WTC11 (cell line): ENCODE results near the gene LPCAT1. TPM values are rescaled to one million over a fixed set of nuclear protein-coding genes. Genes with fewer than 3 reads are reported as not detected.

Source experiments
- ATAC-seq: fragments of 200-7000 bp; cut with Tn5 transposase; 2 replicates; pipeline ENCODE4 v1.10.0; 2021; ENCODE audit warnings: mild to moderate bottlenecking, moderate library complexity
- CTCF ChIA-PET: fragments of 300-600 bp; sonication (Branson Sonifier 250); formaldehyde crosslinking; loops from one replicate; lab custom pipeline; 2021; ENCODE audit warnings: antibody characterized with exemption; lab: Charles Lee
- POLR2A ChIA-PET: fragments of 350-600 bp; sonication (Branson Sonifier 250); formaldehyde crosslinking; loops from one replicate; lab custom pipeline; 2021; ENCODE audit warnings: antibody characterized with exemption; lab: Charles Lee
- DNase-seq: peaks from one replicate; pipeline ENCODE4 v3.0.0; 2021; ENCODE audit warnings: low spot score
- H3K27ac Mint-ChIP-seq: 2 replicates; pipeline ENCODE4 v1.8.0; 2021; ENCODE audit warnings: mixed read lengths
- H3K27me3 Mint-ChIP-seq: 2 replicates; pipeline ENCODE4 v1.8.0; 2021; ENCODE audit warnings: low read depth, mild to moderate bottlenecking, moderate library complexity, mixed read lengths
- H3K36me3 Mint-ChIP-seq: 2 replicates; pipeline ENCODE4 v1.8.0; 2021; ENCODE audit warnings: mixed read lengths
- H3K4me1 Mint-ChIP-seq: 2 replicates; pipeline ENCODE4 v1.8.0; 2022; ENCODE audit warnings: mixed read lengths
- H3K4me3 Mint-ChIP-seq: 2 replicates; pipeline ENCODE4 v1.8.0; 2021; ENCODE audit warnings: mild to moderate bottlenecking, moderate library complexity, mixed read lengths
- H3K9me3 Mint-ChIP-seq: 2 replicates; pipeline ENCODE4 v1.8.0; 2021; ENCODE audit warnings: mixed read lengths
- CREM ChIP-seq: sonication (generic); formaldehyde crosslinking; IDR thresholded peaks from 2 replicates; pipeline ENCODE4 v1.8.1; 2022; ENCODE audit warnings: mild to moderate bottlenecking, missing genetic modification reagents, moderate library complexity
- EMX1 ChIP-seq: fragments of 250-450 bp; sonication (Bioruptor Pico); IDR thresholded peaks from 2 replicates; pipeline ENCODE4 v1.8.0; 2021; ENCODE audit warnings: mild to moderate bottlenecking
- FOXK1 ChIP-seq: sonication (generic); formaldehyde crosslinking; IDR thresholded peaks from 2 replicates; pipeline ENCODE4 v1.8.0; 2022; ENCODE audit warnings: mild to moderate bottlenecking, moderate library complexity, missing genetic modification reagents
- GRHL2 ChIP-seq: fragments of 250-450 bp; sonication (Bioruptor Pico); IDR thresholded peaks from 2 replicates; pipeline ENCODE4 v1.8.0; 2022; ENCODE audit warnings: mild to moderate bottlenecking, moderate library complexity; ENCODE audit not compliant: insufficient replicate concordance, severe bottlenecking
- MAX ChIP-seq: sonication (generic); formaldehyde crosslinking; IDR thresholded peaks from 2 replicates; pipeline ENCODE4 v1.8.0; 2022; ENCODE audit warnings: mild to moderate bottlenecking, missing genetic modification reagents
- NFE2L1 ChIP-seq: sonication (generic); formaldehyde crosslinking; IDR thresholded peaks from 2 replicates; pipeline ENCODE4 v1.8.1; 2023; ENCODE audit warnings: missing genetic modification reagents
- NFYB ChIP-seq: sonication (generic); formaldehyde crosslinking; conservative IDR thresholded peaks from 2 replicates; pipeline ENCODE4 v1.8.0; 2022; ENCODE audit warnings: low read depth, missing genetic modification reagents
- NR2C2 ChIP-seq: sonication (generic); formaldehyde crosslinking; IDR thresholded peaks from 2 replicates; pipeline ENCODE4 v1.8.0; 2022; ENCODE audit warnings: mild to moderate bottlenecking, missing genetic modification reagents
- RELA ChIP-seq: sonication (generic); formaldehyde crosslinking; IDR thresholded peaks from 2 replicates; pipeline ENCODE4 v1.8.1; 2022; ENCODE audit warnings: missing genetic modification reagents, mild to moderate bottlenecking, borderline replicate concordance
- STAT6 ChIP-seq: sonication (generic); formaldehyde crosslinking; conservative IDR thresholded peaks from 2 replicates; pipeline ENCODE4 v1.8.1; 2023; ENCODE audit warnings: mild to moderate bottlenecking, low read depth, missing genetic modification reagents, moderate library complexity
- ZBTB21 ChIP-seq: sonication (generic); formaldehyde crosslinking; IDR thresholded peaks from 2 replicates; pipeline ENCODE4 v1.8.1; 2023; ENCODE audit warnings: mild to moderate bottlenecking, missing genetic modification reagents, borderline replicate concordance
- ZNF121 ChIP-seq: sonication (generic); formaldehyde crosslinking; IDR thresholded peaks from 2 replicates; pipeline ENCODE4 v1.8.0; 2023; ENCODE audit warnings: missing genetic modification reagents
- ZNF263 ChIP-seq: sonication (generic); formaldehyde crosslinking; IDR thresholded peaks from 2 replicates; pipeline ENCODE4 v1.8.1; 2022; ENCODE audit warnings: low read depth, mild to moderate bottlenecking, moderate library complexity, missing genetic modification reagents
- total RNA-seq: library from RNA; stranded (reverse); gene quantifications from 3 replicates; pipeline ENCODE4 v1.2.3, GENCODE V29; 2021
- TF ChIP-seq, protein P1 (sequence below): fragments of 250-450 bp; sonication (Bioruptor Pico); IDR thresholded peaks from 2 replicates; pipeline ENCODE4 v1.8.0; 2021; ENCODE audit warnings: mild to moderate bottlenecking
- TF ChIP-seq, protein P2 (sequence below): sonication (generic); formaldehyde crosslinking; IDR thresholded peaks from 2 replicates; pipeline ENCODE4 v1.8.0; 2023; ENCODE audit warnings: mild to moderate bottlenecking, missing genetic modification reagents
- TF ChIP-seq, protein P3 (sequence below): sonication (generic); formaldehyde crosslinking; IDR thresholded peaks from 2 replicates; pipeline ENCODE4 v1.8.1; 2023; ENCODE audit warnings: mild to moderate bottlenecking, missing genetic modification reagents, borderline replicate concordance

Gene LPCAT1
- total RNA-seq, 1 experiment from 2014 or later: 206 TPM

DNA sequence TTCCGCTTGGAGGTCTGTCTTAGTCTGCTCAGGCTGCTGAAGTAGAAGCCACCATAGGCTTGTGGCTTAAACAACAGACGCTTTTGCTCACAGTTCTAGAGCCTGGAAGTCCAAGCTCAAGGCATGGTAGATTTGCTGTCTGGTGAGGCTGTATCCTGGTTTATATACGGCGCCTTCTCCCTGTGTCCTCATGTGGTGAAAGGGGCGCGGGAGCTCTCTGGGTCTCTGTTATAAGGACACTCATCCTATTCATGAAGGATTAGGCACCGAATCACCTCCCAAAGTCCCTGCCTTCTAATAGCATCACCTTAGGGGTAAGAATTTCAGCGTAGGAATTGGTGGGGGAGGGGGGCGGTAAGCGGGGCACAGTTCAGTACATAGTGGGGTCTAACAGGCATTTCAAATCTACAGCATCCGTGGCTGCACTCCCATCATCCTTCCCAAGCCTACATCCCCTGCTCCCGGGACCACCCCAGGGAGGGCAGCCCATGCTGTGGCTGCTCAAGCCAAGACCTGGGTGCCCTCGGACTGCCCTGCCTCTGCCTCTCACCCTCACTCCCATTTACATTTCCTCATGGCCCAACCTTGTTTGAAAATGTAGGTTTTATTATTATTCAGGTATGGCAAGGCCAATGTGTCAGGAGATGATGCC lies 15.1 kb upstream of the LPCAT1 start:
- Mint-ChIP-seq H3K36me3 (no peaks in the 10 kb centered on the region), H3K4me3 (no peak overlapping the region), H3K27ac (no peak overlapping the region), H3K9me3 (no peaks in the 10 kb centered on the region), H3K4me1 (no peaks in the 10 kb centered on the region), H3K27me3 (no peaks in the 10 kb centered on the region)
- no peak for TF ChIP-seq ZBTB21
- TF ChIP-seq RELA (CRISPR knock-in tag): no peak
- TF ChIP-seq NFE2L1: no peak
- TF ChIP-seq NR2C2: no peak
- TF ChIP-seq CREM (CRISPR knock-in tag): no peak
- TF ChIP-seq GRHL2 (CRISPR knock-in tag): no peak
- TF ChIP-seq ZNF121: no peak
- TF ChIP-seq ZNF263 (CRISPR knock-in tag): no peak
- TF ChIP-seq, protein P1, sequence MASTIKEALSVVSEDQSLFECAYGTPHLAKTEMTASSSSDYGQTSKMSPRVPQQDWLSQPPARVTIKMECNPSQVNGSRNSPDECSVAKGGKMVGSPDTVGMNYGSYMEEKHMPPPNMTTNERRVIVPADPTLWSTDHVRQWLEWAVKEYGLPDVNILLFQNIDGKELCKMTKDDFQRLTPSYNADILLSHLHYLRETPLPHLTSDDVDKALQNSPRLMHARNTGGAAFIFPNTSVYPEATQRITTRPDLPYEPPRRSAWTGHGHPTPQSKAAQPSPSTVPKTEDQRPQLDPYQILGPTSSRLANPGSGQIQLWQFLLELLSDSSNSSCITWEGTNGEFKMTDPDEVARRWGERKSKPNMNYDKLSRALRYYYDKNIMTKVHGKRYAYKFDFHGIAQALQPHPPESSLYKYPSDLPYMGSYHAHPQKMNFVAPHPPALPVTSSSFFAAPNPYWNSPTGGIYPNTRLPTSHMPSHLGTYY (CRISPR knock-in tag): no peak
- no peak for TF ChIP-seq FOXK1 (CRISPR knock-in tag)
- TF ChIP-seq EMX1 (CRISPR knock-in tag): no peak
- TF ChIP-seq, protein P2, sequence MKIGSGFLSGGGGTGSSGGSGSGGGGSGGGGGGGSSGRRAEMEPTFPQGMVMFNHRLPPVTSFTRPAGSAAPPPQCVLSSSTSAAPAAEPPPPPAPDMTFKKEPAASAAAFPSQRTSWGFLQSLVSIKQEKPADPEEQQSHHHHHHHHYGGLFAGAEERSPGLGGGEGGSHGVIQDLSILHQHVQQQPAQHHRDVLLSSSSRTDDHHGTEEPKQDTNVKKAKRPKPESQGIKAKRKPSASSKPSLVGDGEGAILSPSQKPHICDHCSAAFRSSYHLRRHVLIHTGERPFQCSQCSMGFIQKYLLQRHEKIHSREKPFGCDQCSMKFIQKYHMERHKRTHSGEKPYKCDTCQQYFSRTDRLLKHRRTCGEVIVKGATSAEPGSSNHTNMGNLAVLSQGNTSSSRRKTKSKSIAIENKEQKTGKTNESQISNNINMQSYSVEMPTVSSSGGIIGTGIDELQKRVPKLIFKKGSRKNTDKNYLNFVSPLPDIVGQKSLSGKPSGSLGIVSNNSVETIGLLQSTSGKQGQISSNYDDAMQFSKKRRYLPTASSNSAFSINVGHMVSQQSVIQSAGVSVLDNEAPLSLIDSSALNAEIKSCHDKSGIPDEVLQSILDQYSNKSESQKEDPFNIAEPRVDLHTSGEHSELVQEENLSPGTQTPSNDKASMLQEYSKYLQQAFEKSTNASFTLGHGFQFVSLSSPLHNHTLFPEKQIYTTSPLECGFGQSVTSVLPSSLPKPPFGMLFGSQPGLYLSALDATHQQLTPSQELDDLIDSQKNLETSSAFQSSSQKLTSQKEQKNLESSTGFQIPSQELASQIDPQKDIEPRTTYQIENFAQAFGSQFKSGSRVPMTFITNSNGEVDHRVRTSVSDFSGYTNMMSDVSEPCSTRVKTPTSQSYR: no peak
- no peak for TF ChIP-seq STAT6 (CRISPR knock-in tag)
- TF ChIP-seq MAX (CRISPR knock-in tag): no peak
- TF ChIP-seq, protein P3, sequence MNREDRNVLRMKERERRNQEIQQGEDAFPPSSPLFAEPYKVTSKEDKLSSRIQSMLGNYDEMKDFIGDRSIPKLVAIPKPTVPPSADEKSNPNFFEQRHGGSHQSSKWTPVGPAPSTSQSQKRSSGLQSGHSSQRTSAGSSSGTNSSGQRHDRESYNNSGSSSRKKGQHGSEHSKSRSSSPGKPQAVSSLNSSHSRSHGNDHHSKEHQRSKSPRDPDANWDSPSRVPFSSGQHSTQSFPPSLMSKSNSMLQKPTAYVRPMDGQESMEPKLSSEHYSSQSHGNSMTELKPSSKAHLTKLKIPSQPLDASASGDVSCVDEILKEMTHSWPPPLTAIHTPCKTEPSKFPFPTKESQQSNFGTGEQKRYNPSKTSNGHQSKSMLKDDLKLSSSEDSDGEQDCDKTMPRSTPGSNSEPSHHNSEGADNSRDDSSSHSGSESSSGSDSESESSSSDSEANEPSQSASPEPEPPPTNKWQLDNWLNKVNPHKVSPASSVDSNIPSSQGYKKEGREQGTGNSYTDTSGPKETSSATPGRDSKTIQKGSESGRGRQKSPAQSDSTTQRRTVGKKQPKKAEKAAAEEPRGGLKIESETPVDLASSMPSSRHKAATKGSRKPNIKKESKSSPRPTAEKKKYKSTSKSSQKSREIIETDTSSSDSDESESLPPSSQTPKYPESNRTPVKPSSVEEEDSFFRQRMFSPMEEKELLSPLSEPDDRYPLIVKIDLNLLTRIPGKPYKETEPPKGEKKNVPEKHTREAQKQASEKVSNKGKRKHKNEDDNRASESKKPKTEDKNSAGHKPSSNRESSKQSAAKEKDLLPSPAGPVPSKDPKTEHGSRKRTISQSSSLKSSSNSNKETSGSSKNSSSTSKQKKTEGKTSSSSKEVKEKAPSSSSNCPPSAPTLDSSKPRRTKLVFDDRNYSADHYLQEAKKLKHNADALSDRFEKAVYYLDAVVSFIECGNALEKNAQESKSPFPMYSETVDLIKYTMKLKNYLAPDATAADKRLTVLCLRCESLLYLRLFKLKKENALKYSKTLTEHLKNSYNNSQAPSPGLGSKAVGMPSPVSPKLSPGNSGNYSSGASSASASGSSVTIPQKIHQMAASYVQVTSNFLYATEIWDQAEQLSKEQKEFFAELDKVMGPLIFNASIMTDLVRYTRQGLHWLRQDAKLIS: no peak
- TF ChIP-seq NFYB (CRISPR knock-in tag): no peak
- CTCF ChIA-PET: no interaction called here
- DNase-seq: no peak
- POLR2A ChIA-PET: no interaction called here
- ATAC-seq: no peak
